Activated T-helper 1 cell treated with Interleukin-2 at 50 U/mL for 16 hours (primary cell): ENCODE results near the gene GPC5.

Experiments
- DNase-seq: peaks from one replicate; pipeline ENCODE4 v3.0.0-alpha.2; 2020; ENCODE audit warnings: low read depth

Gene GPC5

GRCh38 chr13:92564942-92565341 lies 1166.5 kb downstream of the GPC5 start:
- DNase-seq, result no peak

GRCh38 chr13:92566767-92567166 lies 1168.3 kb downstream of the GPC5 start:
- DNase-seq, result no peak

DNA sequence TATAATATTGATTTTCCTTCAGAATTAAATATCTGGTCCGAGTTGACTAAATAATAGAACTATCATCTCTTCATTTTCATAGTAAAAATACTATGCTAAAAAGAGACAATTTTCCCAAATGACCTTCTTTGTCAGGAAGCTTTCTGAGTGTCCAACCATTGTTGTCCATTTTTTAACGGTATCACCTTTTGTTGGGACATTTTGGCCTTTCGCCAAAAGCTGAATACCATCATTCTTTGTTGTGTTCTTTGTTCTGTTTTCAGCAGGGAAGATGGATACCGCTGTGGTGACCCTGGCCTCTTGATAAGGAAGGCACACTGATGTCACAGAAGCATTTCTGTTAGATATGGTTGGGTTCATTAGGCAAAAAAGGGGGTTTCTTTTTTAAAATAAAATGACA lies 1173.8 kb downstream of the GPC5 start:
- no peak for DNase-seq

DNA sequence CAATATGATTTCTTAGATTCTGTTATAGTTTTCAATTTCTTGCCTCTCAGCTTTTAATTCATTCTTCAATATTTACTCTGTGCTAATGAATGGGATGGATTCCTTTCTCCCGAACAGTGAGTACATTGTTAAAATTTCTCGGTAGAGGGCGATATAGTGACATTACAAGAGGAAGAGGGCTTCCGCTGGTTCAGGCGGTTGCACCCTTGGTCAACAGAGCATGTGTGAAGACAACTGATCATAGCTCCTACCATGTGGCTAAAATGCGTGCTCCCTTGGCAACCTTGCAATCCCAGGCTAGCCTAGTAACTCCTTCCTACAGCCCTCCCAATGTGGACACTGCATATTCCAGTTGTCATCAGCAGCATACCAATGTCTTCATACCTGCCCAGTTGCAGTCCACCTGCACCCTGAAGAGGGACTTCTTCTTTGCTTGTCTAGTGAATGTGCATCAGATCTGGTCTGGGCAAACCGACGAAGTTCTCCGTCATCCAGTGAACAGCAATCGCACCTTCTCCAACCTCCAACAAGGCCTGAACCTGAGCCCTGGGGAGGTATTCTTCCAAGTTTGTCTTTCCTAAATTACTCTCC lies 1175.1 kb downstream of the GPC5 start:
- DNase-seq, result no peak

DNA sequence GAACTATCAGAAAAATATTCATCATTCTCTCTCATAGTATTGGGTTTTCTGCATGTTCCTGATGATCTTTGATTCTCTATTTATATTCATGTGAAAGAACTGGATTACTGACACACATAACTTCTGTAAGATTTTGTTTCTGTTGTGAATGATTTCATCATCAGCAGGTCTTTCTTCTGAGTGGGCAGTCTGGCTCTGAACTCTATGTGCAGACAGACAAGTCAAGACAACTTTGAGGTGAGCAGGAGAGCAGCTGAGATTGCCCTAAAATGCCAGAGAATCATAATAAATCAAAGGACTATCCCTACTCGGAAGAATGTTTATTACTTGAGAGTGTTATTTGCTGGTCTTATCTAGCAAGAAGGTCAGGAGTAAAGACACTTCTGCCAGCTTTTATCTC lies 1176.1 kb downstream of the GPC5 start:
- DNase-seq, result no peak

DNA sequence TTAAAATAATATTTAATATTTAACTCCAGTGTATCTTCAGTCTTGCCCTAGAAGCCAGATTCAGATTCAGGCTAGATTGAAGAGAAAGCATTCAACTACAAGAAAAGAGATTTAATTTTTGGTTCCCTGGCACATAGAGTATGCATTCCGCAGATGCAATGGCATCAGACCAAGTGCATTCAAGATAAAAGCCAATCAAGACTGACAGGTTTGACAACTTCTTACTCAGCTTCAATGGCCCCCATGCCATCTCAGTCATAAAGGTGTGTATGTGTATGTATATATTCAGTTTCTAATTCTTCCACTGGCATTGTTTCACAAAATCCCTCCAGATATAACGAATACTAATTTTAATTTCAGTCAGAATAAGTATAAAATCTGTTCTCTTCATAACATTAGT lies 1177.4 kb downstream of the GPC5 start:
- no peak for DNase-seq

- no peak for DNase-seq
Measured at GRCh38 chr13:92578358-92578757, 1179.9 kb downstream of the GPC5 start.

GRCh38 chr13:92589955-92590354 lies 1191.5 kb downstream of the GPC5 start:
- no peak for DNase-seq

DNA sequence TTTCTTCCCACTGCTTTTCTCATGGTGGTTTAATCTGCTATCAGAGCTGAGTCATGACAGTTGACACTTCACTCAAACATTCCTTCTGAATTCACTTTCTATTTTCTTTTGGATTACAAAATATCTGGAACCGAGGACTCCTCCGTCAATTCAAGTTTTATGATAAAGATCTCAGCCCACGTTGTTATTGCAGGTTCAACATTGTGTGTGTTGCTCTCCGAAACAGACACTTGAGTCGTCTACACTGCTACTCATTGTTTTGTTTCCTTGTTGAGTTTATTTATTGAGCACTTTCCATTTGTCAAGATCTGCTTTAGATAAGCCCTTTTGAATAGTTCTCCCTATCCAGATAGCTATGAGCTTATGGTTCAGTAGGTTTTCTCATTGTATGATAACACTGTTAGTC lies 1192.1 kb downstream of the GPC5 start:
- DNase-seq, result no peak

DNA sequence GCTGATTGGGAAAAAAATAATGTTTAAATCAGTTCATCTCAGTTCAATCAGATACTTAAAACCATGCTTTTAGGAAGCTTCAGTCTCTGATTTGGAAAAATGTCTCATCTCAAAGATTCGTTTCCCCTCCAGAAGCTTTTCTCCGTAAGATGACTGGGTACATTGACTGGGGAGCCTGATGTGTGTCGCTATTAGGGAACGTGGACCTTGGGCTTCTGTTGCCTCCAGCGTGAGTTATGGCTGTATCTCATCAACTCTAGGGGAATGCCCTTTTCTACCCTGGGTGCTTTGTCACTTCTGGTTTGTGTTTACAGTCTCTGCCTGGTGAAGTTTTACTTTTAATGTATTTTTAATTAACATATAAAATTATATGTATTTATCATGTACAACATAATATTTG lies 1192.7 kb downstream of the GPC5 start:
- DNase-seq, result no peak

- no peak for DNase-seq
Measured at GRCh38 chr13:92592757-92593156, 1194.3 kb downstream of the GPC5 start.

GRCh38 chr13:92602560-92602959 lies 1204.1 kb downstream of the GPC5 start:
- no peak for DNase-seq

GRCh38 chr13:92609376-92609775 lies 1211.0 kb downstream of the GPC5 start:
- no peak for DNase-seq

- DNase-seq, result no peak
Measured at GRCh38 chr13:92612892-92613291, 1214.5 kb downstream of the GPC5 start.

DNA sequence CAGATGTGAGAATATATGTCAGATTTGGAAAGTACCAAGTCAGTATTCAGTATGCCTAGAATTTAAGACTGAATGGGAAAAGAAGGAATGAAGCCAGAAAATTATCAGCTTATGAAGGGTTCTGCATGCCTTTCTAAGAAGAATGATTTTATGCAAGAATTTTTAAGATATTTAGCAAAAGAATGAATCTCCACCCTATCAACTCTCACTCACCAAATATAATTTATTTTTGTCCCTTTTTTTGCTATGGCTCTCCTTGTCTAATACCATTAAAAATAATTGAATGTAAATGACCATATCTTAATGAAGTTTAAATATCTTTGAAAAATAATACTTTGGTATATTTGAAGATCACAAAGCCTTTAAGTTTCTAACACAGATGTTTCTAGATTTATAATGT lies 1215.5 kb downstream of the GPC5 start:
- no peak for DNase-seq

GRCh38 chr13:92621985-92622384 lies 1223.6 kb downstream of the GPC5 start:
- no peak for DNase-seq

GRCh38 chr13:92622905-92623304 lies 1224.5 kb downstream of the GPC5 start:
- DNase-seq, result no peak

DNA sequence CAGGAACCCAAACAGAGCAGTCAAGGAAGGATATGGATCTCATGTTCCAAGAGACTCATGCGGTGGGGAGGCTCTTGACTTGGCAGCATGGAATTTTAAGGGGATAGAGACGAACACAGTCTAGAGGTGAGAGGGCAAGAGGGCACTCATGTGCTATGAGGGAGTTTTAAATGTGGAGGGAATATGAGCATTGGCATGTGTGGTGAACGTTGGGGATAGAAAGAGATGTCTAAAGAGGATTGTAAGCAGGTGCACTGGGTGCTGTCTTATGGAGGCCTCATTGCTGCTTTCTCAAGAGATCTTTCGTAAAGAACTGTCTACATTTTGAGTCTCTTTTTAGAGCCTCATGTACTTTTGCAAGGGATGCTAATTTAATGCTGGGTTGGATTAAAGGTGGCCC lies 1227.9 kb downstream of the GPC5 start:
- no peak for DNase-seq

- no peak for DNase-seq
Measured at GRCh38 chr13:92640936-92641335, 1242.5 kb downstream of the GPC5 start.

GRCh38 chr13:92649140-92649813 lies 1250.9 kb downstream of the GPC5 start:
- no peak for DNase-seq

DNA sequence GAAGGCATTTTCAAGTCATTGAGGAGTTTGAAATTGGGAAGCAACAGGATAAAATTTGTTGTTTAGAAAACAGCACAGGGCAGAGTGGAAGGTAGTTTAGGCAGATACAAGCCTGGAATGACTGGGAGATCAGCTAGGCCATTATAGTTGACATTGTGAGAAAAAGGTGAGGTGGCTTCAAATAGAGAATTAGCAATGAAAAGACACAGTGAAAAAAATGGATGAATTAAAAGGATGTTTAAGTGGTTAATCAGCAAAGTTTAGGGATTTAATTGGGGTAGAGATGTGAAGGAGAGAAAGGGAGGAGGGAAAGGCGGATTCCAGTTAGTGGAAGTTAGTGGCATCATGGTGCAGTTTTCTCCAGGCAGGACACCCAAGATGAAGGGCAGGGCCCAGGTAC lies 1257.7 kb downstream of the GPC5 start:
- no peak for DNase-seq

GRCh38 chr13:92656648-92657047 lies 1258.2 kb downstream of the GPC5 start:
- DNase-seq, result no peak

DNA sequence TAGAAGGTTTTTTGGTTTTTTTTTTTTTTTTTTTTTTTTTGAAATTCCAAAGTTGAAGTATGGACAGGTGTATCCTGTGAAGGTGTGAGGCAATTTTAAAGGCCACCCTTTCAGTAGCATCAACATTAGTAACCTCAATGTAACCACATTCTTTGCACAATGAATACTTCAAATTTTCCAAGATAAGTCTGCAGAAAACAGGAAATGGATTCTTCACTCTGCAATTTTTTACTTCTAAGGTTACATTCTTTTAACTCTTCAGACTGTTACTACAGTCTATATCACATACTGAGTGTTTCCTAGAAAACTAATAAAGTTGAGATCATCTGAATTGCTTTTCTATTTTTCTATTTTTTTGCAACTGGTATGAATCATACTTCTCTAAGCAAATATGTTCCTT lies 1259.1 kb downstream of the GPC5 start:
- no peak for DNase-seq

DNA sequence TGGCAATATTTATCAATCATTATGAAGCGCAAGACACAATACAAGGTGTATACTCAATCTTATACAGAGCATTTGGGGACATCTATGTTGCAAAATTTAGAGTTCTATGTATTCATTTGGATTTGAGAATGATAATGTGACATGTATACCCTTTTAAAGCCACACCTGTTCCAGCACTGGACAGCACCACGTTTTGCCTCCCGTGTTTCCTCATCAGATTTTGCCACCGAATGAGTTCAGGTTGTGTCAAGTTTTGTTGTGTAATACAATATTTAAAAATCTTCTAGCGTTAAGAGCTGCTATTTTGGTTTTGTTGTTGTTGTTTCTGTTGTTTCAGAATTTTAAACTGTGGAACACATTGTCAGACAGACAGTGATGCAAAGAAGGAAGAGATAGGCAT lies 1259.9 kb downstream of the GPC5 start:
- DNase-seq, result no peak
